GM04504 (cell line): ENCODE results near the gene FIBCD1.
A peak's percentile ranks its signal among the peaks of the same experiment; 100 is the strongest.
"Not testable (repeated sequence)": the region's sequence is repeated elsewhere in the genome, so short reads cannot be mapped to it uniquely, and the experiment has no call there.

Experiments used
- DNase-seq: peaks from one replicate; pipeline ENCODE4 v3.0.0-alpha.2; 2012; ENCODE audit warnings: low read depth

Gene FIBCD1

GRCh38 chr9:130973686-130974281, 34.7 kb upstream of the FIBCD1 start:
- no peak for DNase-seq

DNA sequence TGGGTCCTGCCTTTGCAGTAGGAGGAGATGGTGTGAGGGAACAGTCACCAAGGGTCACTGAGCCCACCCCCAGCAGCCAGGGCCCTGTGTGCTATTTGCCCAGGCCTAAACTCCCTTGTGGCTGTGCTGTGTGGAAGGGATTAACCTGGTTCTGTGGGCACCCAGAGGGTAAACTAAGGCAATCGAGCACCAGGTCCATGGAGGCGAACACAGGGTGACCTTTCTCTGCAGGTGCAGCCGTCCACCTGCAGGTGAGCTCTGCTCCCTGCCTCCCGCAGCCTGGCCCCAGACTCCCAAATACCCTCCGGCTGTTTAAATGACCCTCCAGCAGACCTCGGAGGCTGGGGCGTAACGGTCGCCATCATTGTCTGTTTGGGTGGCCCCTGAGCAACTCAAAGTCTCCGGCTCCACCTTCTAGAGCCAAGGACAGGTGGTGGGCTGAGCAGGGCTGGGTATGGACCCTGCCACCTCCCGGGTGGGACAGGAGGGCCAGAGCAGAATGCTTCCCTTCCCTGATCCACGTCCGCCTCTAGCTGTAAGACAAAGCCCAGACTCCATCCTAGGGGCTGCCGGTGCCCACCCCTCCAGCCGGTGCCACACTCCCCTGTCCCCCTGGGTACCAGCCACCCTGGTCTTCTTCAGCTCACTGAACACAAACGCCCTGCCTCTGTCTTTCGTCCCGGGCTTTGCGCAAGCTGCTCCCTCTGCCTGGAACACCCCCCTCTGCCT, 34.1 kb upstream of the FIBCD1 start:
- no peak for DNase-seq

DNA sequence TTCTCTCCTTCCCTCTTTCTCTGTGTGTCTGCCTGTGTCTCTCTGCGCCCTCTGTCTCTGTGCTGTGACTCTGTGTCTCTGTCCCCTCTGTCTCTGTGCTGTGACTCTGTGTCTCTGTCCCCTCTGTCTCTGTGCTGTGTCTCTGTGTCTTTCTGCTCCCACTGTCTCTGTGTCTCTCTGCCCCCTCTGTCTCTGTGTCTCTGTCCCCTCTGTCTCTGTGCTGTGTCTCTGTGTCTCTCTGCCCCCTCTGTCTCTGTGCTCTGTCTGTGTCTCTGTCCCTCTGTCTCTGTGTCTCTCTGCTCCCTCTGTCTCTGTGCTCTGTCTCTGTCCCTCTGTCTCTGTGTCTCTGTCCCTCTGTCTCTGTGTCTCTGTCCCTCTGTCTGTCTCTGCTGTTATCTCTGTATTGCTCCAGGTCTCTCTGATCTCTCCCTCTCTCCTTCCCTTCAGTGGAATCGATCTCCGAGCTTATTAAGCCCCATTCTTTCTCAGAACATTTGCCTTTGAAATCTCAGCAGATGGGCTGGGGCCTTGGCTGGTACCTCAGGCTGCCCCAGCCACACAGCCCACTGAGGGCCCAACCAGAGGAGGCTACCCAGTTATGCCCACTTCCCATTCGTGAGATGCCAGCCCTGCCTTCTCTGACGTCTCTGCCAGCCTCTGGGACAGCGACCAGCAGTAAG, 33.4 kb upstream of the FIBCD1 start:
- no peak for DNase-seq

DNA sequence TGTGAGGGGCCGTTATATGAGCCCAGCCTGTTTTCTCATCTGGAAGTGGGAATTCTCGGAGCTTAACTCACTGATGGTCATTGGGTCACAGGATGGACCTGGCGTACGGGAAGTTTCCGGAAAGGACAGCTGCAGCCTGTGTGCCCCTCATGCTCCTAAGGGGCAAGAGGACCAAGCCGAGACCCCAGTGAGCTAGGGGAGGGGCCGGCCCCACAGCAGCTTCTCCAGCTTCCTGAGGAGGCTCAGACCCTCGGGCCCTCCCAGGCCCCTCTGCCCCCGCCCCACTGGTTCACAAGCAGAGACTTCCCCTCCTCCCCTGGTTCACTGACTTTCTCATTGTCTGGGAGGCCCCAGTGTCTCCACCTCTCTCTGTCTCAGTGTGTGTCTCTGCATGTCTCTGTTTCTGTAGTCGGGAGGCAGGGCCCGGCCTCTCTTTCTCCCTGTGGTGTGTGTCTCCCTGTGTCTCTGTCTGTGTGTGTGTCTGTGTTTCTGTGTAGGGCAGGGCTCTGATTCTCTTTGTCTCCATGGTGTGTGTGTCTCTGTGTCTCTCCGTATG, 32.3 kb upstream of the FIBCD1 start:
- no peak for DNase-seq

DNA sequence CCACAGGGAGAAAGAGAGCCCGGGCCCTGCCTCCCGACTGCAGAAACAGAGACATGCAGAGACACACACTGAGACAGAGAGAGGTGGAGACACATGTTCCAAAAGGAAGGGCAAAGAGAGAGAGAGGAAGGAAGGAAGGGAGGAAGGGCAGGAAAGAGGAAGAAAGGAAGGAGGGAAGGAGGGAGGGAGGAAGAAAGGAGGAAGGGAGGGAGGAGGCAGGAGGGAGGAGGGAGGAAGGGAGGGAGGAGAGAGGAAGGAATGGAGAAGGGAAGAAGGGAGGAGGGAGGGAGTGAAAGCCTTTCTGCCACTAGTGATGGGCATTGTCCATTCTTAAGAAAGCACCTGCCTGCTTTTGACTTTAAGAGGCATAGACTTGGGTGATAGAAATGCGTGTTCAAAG, 31.8 kb upstream of the FIBCD1 start:
- no peak for DNase-seq

DNA sequence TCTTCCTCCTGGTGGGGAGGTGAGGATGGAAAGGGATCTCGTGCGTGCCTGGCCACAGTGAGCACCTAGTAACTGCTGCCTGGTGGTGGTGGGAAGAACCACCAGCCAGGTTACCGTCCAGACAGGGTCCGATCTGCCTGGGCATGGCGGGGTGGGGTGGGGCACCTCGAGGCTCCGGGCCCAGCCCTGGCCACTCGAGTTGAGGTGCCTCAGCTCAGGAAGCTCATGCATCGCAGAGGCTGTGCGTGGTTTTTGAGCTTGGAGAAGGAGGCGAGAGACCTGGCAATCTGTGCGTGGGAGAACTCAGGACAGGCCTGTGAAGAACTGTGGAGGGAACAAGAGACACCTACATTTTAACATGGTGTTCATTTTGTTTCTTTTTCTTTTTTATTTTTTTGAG, 31.0 kb upstream of the FIBCD1 start:
- DNase-seq = no peak

DNA sequence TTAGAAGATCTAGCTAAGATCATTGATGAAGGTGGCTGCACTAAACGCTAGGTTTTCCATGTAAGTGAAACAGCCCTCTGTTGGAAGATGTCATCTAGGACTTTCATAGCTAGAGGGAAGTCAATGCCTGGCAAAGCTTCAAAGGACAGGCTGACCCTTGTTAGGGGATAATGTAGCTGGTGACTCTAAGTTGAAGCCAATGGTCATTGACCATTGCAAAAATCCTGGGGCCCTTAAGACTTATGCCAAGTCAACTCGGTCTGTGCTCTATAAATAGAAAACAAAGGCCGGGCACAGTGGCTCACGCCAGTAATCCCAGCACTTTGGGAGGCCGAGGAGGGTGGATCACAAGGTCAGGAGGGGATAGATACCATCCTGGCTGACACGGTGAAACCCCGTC, 26.6 kb upstream of the FIBCD1 start:
- DNase-seq = no peak

GRCh38 chr9:130963916-130964315, 24.9 kb upstream of the FIBCD1 start:
- DNase-seq = no peak

- DNase-seq = no peak
Observed at GRCh38 chr9:130963337-130963908, 24.4 kb upstream of the FIBCD1 start.

DNA sequence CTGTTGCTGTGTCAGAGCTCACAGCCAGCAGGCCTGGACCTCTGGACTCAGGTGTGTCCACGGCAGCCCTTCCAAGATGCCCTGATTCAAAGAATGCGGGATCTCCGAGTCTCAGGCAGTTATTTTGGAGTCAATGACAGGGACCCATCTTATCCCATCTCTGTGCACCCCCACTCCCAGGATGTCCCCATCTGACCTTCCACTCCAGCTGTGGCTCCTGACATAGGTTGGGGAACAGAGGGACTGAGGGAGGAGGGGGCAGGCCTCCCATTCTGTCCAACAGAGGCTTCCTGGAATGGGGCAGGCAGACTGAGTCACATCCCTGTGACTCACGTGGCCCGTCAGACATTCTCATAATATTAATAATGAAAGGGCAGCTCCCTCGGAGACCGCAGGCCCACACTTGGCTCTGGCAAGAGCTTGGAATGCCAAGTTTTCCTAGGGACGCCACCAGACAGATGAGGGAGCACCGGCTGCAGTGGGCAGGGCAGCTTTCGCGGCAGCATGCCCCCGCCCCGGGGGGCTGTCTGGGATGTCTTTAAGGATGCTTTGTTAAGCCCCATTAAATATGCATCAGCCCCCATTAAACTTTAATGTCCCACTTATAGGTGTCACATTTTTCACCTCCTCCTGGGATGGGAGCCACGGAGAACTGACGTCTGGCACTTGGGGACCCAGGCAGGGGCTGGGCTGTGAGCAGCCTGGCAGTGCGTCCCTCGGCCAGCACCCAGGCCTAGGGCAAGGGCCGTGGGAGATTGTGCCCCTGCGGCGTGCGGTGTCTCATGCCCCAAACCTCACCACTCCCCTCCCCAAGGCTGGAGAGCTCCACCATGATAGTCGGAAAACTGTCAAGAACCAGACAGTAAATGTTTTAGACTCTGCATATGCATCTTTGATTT, 23.6 kb upstream of the FIBCD1 start:
- peak; percentile 89 for DNase-seq

DNA sequence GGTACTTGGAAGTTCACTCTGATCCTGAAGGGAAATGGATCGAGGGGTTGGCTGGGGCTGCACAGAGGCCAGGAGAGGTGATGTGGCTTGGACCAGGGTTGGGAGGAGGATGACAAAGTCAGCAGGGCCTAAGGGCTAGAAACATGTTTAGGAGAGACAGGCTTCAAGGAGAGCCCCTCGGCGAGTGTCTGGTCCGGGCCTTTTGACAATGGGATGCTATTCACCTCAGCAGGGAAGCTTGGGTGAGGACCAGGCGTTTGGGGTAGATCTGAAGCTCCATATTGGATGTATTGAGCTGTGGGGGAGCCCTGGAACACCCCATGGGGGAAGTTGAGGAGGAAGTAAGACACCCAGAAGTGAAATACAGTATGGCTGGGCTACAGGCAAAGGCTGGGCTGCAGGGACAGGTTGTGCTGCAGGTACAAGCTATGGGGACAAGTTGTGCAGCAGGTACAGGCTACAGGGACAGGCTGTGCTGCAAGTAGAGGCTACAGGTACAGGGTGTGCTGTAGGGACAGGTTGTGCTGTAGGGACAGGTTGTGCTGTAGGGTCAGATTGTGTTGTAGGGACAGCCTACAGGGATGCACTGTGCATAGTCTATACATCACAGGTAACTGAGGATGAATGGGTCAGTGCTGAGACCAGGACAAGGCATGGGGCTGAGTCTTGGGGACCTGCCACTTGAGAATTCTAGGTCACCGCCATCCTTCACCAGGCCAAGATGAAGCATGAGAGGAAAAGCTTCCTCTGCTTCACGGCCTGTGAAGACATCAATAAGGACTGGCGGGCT, 22.7 kb upstream of the FIBCD1 start:
- DNase-seq = no peak

- no peak for DNase-seq
Observed at GRCh38 chr9:130960522-130961378, 21.7 kb upstream of the FIBCD1 start.

GRCh38 chr9:130959809-130960334, 20.8 kb upstream of the FIBCD1 start:
- no peak for DNase-seq

- DNase-seq = not testable (repeated sequence)
Observed at GRCh38 chr9:130958564-130958963, 19.5 kb upstream of the FIBCD1 start.

GRCh38 chr9:130957451-130958203, 18.6 kb upstream of the FIBCD1 start:
- no peak for DNase-seq

- no peak for DNase-seq
Observed at GRCh38 chr9:130956636-130957450, 17.8 kb upstream of the FIBCD1 start.

DNA sequence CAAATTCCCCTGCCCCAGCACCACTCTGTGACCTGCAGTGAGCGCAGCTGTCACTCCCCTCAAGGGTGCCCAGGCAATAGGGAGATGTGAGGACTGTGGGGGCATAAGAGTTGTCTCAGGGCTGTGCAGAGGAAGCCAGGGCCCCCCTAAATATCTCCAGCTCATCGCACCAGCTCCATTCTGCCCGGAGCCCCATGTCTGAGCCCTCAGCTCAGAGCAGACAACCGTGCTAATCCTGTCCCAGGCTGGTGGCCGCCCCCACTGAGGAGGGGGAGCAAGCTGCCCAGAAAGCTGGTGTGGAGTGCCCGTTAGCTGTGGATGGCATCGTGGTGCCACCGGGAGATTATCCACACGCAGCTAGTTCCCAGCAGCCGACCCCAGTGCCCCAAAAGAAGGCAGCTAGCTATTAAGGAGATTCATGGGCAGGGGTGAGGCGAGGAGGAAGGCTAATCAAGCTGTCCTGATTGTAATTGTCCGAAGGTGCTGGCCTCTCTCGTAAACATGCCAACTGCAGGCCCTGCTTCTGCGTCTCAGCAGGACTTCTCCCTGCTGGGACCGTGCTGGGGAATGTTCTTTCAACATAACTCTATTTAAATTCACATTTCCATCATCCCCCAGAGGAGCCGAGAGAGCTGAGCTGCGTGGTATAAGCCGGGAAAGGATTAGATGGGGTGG, 17.0 kb upstream of the FIBCD1 start:
- no peak for DNase-seq
